Brain microvascular endothelial cell (primary cell): ENCODE data around the gene ICA1.

ENCODE experiments used
- DNase-seq: peaks from one replicate; pipeline ENCODE4 v3.0.0-alpha.2; 2020
- H3K27ac ChIP-seq: fragments of 250-450 bp; sonication (Bioruptor Pico); 2 replicates; pipeline ENCODE4 v1.5.1; 2020; ENCODE audit warnings: mild to moderate bottlenecking, moderate library complexity
- H3K27me3 ChIP-seq: fragments of 250-450 bp; sonication (Bioruptor Pico); replicated peaks from 2 replicates; pipeline ENCODE4 v1.5.1; 2020; ENCODE audit warnings: mild to moderate bottlenecking
- H3K36me3 ChIP-seq: fragments of 250-450 bp; sonication (Bioruptor Pico); replicated peaks from 2 replicates; pipeline ENCODE4 v1.5.1; 2020; ENCODE audit warnings: mild to moderate bottlenecking
- H3K4me3 ChIP-seq: 2 replicates; pipeline ENCODE4 v1.5.1; 2011; ENCODE audit warnings: low read depth, mild to moderate bottlenecking, control low read depth, low read length, moderate library complexity
- CTCF ChIP-seq: IDR thresholded peaks from 2 replicates; pipeline ENCODE4 v1.5.1; 2011; ENCODE audit warnings: low read depth, mild to moderate bottlenecking, moderate library complexity, low read length, control low read depth, inconsistent platforms; ENCODE audit errors: missing control alignments
- in situ Hi-C: cut with HindIII; loops from 2 replicates; pipeline ENCODE4 v1.10.0; 2017; ENCODE audit warnings: low sequenced_read_pairs, low pct_ligation_motif_present

ICA1 gene

GRCh38 chr7:8184221-8184620 lies 77.7 kb downstream of the ICA1 start:
- Histone ChIP-seq H3K27ac (no peak overlapping the region), H3K4me3 (no peak overlapping the region), H3K27me3 (no peaks in the 10 kb centered on the region), H3K36me3 (no peaks in the 10 kb centered on the region)
- in situ Hi-C loops, result no loop called here
- no peak for DNase-seq
- no peak for TF ChIP-seq CTCF

- no peak overlapping the region for H3K4me3 ChIP-seq
- H3K36me3 ChIP-seq, result no peaks in the 10 kb centered on the region
- in situ Hi-C loops, result no loop called here
- DNase-seq, result no peak
- no peak overlapping the region for H3K27ac ChIP-seq
- H3K27me3 ChIP-seq, result no peaks in the 10 kb centered on the region
- no peak for TF ChIP-seq CTCF
Measured at GRCh38 chr7:8179486-8179885, 82.5 kb downstream of the ICA1 start.

- DNase-seq, result no peak
- H3K36me3 ChIP-seq, result no peaks in the 10 kb centered on the region
- in situ Hi-C loops, result no loop called here
- no peak overlapping the region for H3K27ac ChIP-seq
- no peak for TF ChIP-seq CTCF
- H3K27me3 ChIP-seq, result no peaks in the 10 kb centered on the region
- no peak overlapping the region for H3K4me3 ChIP-seq
Measured at GRCh38 chr7:8178353-8178752, 83.6 kb downstream of the ICA1 start.

GRCh38 chr7:8177109-8177933 lies 84.6 kb downstream of the ICA1 start:
- H3K4me3 ChIP-seq, result no peak overlapping the region
- H3K27me3 ChIP-seq, result no peaks in the 10 kb centered on the region
- DNase-seq, result no peak
- no peaks in the 10 kb centered on the region for H3K36me3 ChIP-seq
- H3K27ac ChIP-seq, result no peak overlapping the region
- in situ Hi-C loops, result no loop called here
- TF ChIP-seq CTCF, result no peak

- no peak for DNase-seq
- in situ Hi-C loops, result no loop called here
- no peaks in the 10 kb centered on the region for H3K27me3 ChIP-seq
- no peak overlapping the region for H3K27ac ChIP-seq
- H3K36me3 ChIP-seq, result no peaks in the 10 kb centered on the region
- no peak for TF ChIP-seq CTCF
- no peak overlapping the region for H3K4me3 ChIP-seq
Measured at GRCh38 chr7:8176370-8177081, 85.4 kb downstream of the ICA1 start.
